Stimulated activated effector memory CD8-positive, alpha-beta T cell treated with anti-CD3 and anti-CD28 coated beads, Interleukin-12 subunit alpha, Interleukin-12 subunit beta, amount 100 ng/mL, for 72 hours (primary cell): Measurements from ENCODE around the gene DNALI1.
"Not testable (repeated sequence)": the region's sequence is repeated elsewhere in the genome, so short reads cannot be mapped to it uniquely, and the experiment has no call there.

Experiments
- ATAC-seq: fragments of 150-1000 bp; cut with Tn5 transposase; 2 replicates; pipeline ENCODE4 v1.10.0; 2021
- DNase-seq, 2 donors: peaks; one replicate each; pipeline ENCODE4 v3.0.0; 2021 to 2022; ENCODE audit warnings: low spot score in 2 of 2
- H3K27ac Mint-ChIP-seq: one replicate; pipeline ENCODE4 v1.8.0; 2022; ENCODE audit warnings: mild to moderate bottlenecking, mixed read lengths
- H3K36me3 Mint-ChIP-seq: one replicate; pipeline ENCODE4 v1.8.0; 2022; ENCODE audit warnings: mild to moderate bottlenecking, mixed read lengths
- H3K4me1 Mint-ChIP-seq: one replicate; pipeline ENCODE4 v1.8.0; 2022; ENCODE audit warnings: mixed read lengths
- H3K4me3 Mint-ChIP-seq: one replicate; pipeline ENCODE4 v1.8.0; 2022; ENCODE audit warnings: mild to moderate bottlenecking, mixed read lengths
- H3K9me3 Mint-ChIP-seq: one replicate; pipeline ENCODE4 v1.8.0; 2022; ENCODE audit warnings: mixed read lengths

The DNALI1 gene

GRCh38 chr1:37556712-37557196 lies at the start of gene DNALI1:
TSS of gene DNALI1 (plus strand) at chr1:37556940. CDS start at chr1:37556995, 55 bp downstream.
- no peak within 1 kb of the TSS for H3K27ac Mint-ChIP-seq
- H3K4me1 Mint-ChIP-seq = peaks cover 25% of the 10 kb centered on the region
- no peak within 1 kb of the TSS for H3K4me3 Mint-ChIP-seq
- DNase-seq (peak in 1 of 2 donors; percentile 67), ATAC-seq (no peak)
- H3K9me3 Mint-ChIP-seq = no peaks in the 10 kb centered on the region
- H3K36me3 Mint-ChIP-seq = peaks cover 21% of the 10 kb centered on the region

- H3K9me3 Mint-ChIP-seq = no peaks in the 10 kb centered on the region
- H3K27ac Mint-ChIP-seq = peak overlapping the region; percentile 23
- DNase-seq (no peak), ATAC-seq (no peak)
- H3K4me1 Mint-ChIP-seq = peaks cover 31% of the 10 kb centered on the region
- peaks cover 100% of the 10 kb centered on the region for H3K36me3 Mint-ChIP-seq
- no peak overlapping the region for H3K4me3 Mint-ChIP-seq
These were observed 47.6 kb upstream of the DNALI1 start for GRCh38 chr1:37509181-37509580.

GRCh38 chr1:37513795-37514349 lies 42.9 kb upstream of the DNALI1 start:
- H3K4me3 Mint-ChIP-seq = peak overlapping the region; percentile 93
- ATAC-seq = peak; percentile 57
- H3K9me3 Mint-ChIP-seq = no peaks in the 10 kb centered on the region
- H3K4me1 Mint-ChIP-seq = peaks cover 41% of the 10 kb centered on the region
- peaks cover 61% of the 10 kb centered on the region for H3K36me3 Mint-ChIP-seq
- DNase-seq = peak; percentile 35 to 75
- peak overlapping the region; percentile 94 for H3K27ac Mint-ChIP-seq

- H3K27ac Mint-ChIP-seq = peak within 1 kb of the TSS; percentile 94
- DNase-seq (peak; percentile 84 to 92), ATAC-seq (peak; percentile 95)
These were observed 42.2 kb upstream of the DNALI1 start, which contains the start of gene MEAF6 for GRCh38 chr1:37514350-37515184. TSS of gene MEAF6 (minus strand) at chr1:37514766. CDS start at chr1:37514746, 20 bp downstream.

GRCh38 chr1:37515185-37516034 lies 41.3 kb upstream of the DNALI1 start:
- no peak for DNase-seq
- H3K4me1 Mint-ChIP-seq = peaks cover 46% of the 10 kb centered on the region

More at GRCh38 chr1:37514350-37515184, 42.2 kb upstream of the DNALI1 start, which contains the start of gene MEAF6:
- H3K4me1 Mint-ChIP-seq = peaks cover 41% of the 10 kb centered on the region
- H3K36me3 Mint-ChIP-seq = peaks cover 54% of the 10 kb centered on the region
- no peaks in the 10 kb centered on the region for H3K9me3 Mint-ChIP-seq
- H3K4me3 Mint-ChIP-seq = peak within 1 kb of the TSS; percentile 93

GRCh38 chr1:37517569-37517968 lies 39.2 kb upstream of the DNALI1 start:
- Mint-ChIP-seq H3K4me1 (peaks cover 40% of the 10 kb centered on the region), H3K9me3 (no peaks in the 10 kb centered on the region), H3K36me3 (peaks cover 24% of the 10 kb centered on the region), H3K4me3 (no peak overlapping the region), H3K27ac (no peak overlapping the region)
- DNase-seq = no peak
- no peak for ATAC-seq

More at GRCh38 chr1:37515185-37516034, 41.3 kb upstream of the DNALI1 start:
- ATAC-seq = no peak
- H3K27ac Mint-ChIP-seq = peak overlapping the region; percentile 94
- H3K4me3 Mint-ChIP-seq = peak overlapping the region; percentile 93
- H3K9me3 Mint-ChIP-seq = no peaks in the 10 kb centered on the region
- H3K36me3 Mint-ChIP-seq = peaks cover 45% of the 10 kb centered on the region

- Mint-ChIP-seq H3K36me3 (peaks cover 17% of the 10 kb centered on the region), H3K27ac (peak overlapping the region; percentile 95), H3K4me1 (peaks cover 33% of the 10 kb centered on the region)
- ATAC-seq, DNase-seq, H3K4me3 Mint-ChIP-seq, H3K9me3 Mint-ChIP-seq: not testable (repeated sequence)
These were observed 38.5 kb upstream of the DNALI1 start for GRCh38 chr1:37518241-37518640.

- H3K9me3 Mint-ChIP-seq, ATAC-seq: not testable (repeated sequence)
- peaks cover 26% of the 10 kb centered on the region for H3K4me1 Mint-ChIP-seq
- H3K27ac Mint-ChIP-seq = peak overlapping the region; percentile 95
- H3K36me3 Mint-ChIP-seq = peaks cover 10% of the 10 kb centered on the region
- peak overlapping the region; percentile 89 for H3K4me3 Mint-ChIP-seq
- DNase-seq = peak; percentile 39 to 78
These were observed 37.8 kb upstream of the DNALI1 start for GRCh38 chr1:37518929-37519328.

- H3K36me3 Mint-ChIP-seq = peaks cover 7% of the 10 kb centered on the region
- ATAC-seq (peak; percentile 51), DNase-seq (peak in 1 of 2 donors; percentile 58)
- H3K9me3 Mint-ChIP-seq = no peaks in the 10 kb centered on the region
- H3K27ac Mint-ChIP-seq = peak overlapping the region; percentile 95
- peak overlapping the region; percentile 89 for H3K4me3 Mint-ChIP-seq
- peaks cover 24% of the 10 kb centered on the region for H3K4me1 Mint-ChIP-seq
These were observed 37.1 kb upstream of the DNALI1 start for GRCh38 chr1:37519613-37520012.

GRCh38 chr1:37529888-37530287 lies 26.9 kb upstream of the DNALI1 start:
- not testable (repeated sequence) for H3K9me3 Mint-ChIP-seq, ATAC-seq, DNase-seq, H3K27ac Mint-ChIP-seq, H3K4me3 Mint-ChIP-seq, H3K4me1 Mint-ChIP-seq
- peaks cover 10% of the 10 kb centered on the region for H3K36me3 Mint-ChIP-seq

GRCh38 chr1:37532418-37533156 lies 24.2 kb upstream of the DNALI1 start:
- Mint-ChIP-seq H3K4me1 (peaks cover 23% of the 10 kb centered on the region), H3K36me3 (peaks cover 37% of the 10 kb centered on the region)
- H3K4me3 Mint-ChIP-seq, ATAC-seq, H3K27ac Mint-ChIP-seq, H3K9me3 Mint-ChIP-seq, DNase-seq: not testable (repeated sequence)

GRCh38 chr1:37533317-37534093 lies 23.2 kb upstream of the DNALI1 start:
- Mint-ChIP-seq H3K4me1 (peaks cover 30% of the 10 kb centered on the region), H3K36me3 (peaks cover 46% of the 10 kb centered on the region), H3K9me3 (no peaks in the 10 kb centered on the region), H3K4me3 (no peak overlapping the region), H3K27ac (peak overlapping the region; percentile 70)
- no peak for DNase-seq
- no peak for ATAC-seq

- peak; percentile 96 for ATAC-seq
- peak overlapping the region; percentile 39 for H3K27ac Mint-ChIP-seq
- no peaks in the 10 kb centered on the region for H3K9me3 Mint-ChIP-seq
- no peak for DNase-seq
- peaks cover 85% of the 10 kb centered on the region for H3K36me3 Mint-ChIP-seq
- H3K4me3 Mint-ChIP-seq = no peak overlapping the region
- H3K4me1 Mint-ChIP-seq = peaks cover 30% of the 10 kb centered on the region
These were observed 19.4 kb upstream of the DNALI1 start for GRCh38 chr1:37537378-37537777.

GRCh38 chr1:37539154-37539553 lies 17.6 kb upstream of the DNALI1 start:
- not testable (repeated sequence) for H3K9me3 Mint-ChIP-seq, DNase-seq, ATAC-seq, H3K27ac Mint-ChIP-seq, H3K4me3 Mint-ChIP-seq
- peaks cover 100% of the 10 kb centered on the region for H3K36me3 Mint-ChIP-seq
- H3K4me1 Mint-ChIP-seq = peaks cover 29% of the 10 kb centered on the region
